Endothelial cell of umbilical vein (primary cell): Measurements from ENCODE around the gene FGR. TPM values are rescaled to one million over a fixed set of nuclear protein-coding genes. Genes with fewer than 3 reads are reported as not detected.

Experiments
- BruUV-seq: library from RNA; stranded (reverse); fragments of 400-500 nt; replicated peaks from 2 replicates; lab custom pipeline; 2021; lab: Mats Ljungman, UMichigan
- CTCF ChIA-PET: fragments of 300-600, 350-600 bp; sonication (Branson Sonifier 250); formaldehyde crosslinking; loops from one replicate; lab custom pipeline; 2021; ENCODE audit warnings: antibody characterized with exemption, inconsistent platforms; lab: Charles Lee
- POLR2A ChIA-PET: fragments of 300-600, 350-600 bp; sonication (Branson Sonifier 250); formaldehyde crosslinking; loops from one replicate; lab custom pipeline; 2021; ENCODE audit warnings: antibody characterized with exemption, inconsistent platforms; lab: Charles Lee
- DNase-seq: peaks from one replicate; pipeline ENCODE4 v3.0.0-alpha.2; 2011; ENCODE audit warnings: low read depth, low spot score
- FAIRE-seq: peaks from 2 replicates; lab custom pipeline; 2011; peaks lifted over from hg19 to GRCh38; lab: Jason Lieb, UNC
- H2AFZ ChIP-seq: 2 replicates; pipeline ENCODE4 v1.6.0; 2012; ENCODE audit warnings: low read depth, low read length, control low read depth, inconsistent platforms
- H3K27ac ChIP-seq: 2 replicates; pipeline ENCODE4 v1.5.1; 2011; ENCODE audit warnings: low read depth, mild to moderate bottlenecking, control low read depth, low read length, moderate library complexity; ENCODE audit not compliant: insufficient read depth
- H3K27me3 ChIP-seq, 2 experiments: 2 replicates each; pipeline versions ENCODE4 v1.6.0 to v1.6.1; 2011; ENCODE audit warnings: low read length in 2 of 2, mixed read lengths in 1 of 2; ENCODE audit not compliant: control insufficient read depth in 2 of 2, insufficient read depth in 2 of 2
- H3K36me3 ChIP-seq, 2 experiments: 2 replicates in 1 of 2; 3 replicates in 1 of 2; pipeline ENCODE4 v1.5.1; 2011; ENCODE audit warnings: low read length in 2 of 2, mild to moderate bottlenecking in 1 of 2, moderate library complexity in 1 of 2; ENCODE audit not compliant: control insufficient read depth in 2 of 2, insufficient read depth in 2 of 2; ENCODE audit errors: extremely low read depth in 1 of 2
- H3K4me1 ChIP-seq: 3 replicates; pipeline ENCODE4 v1.5.1; 2011; ENCODE audit warnings: mild to moderate bottlenecking, low read length; ENCODE audit not compliant: control insufficient read depth, insufficient read depth; ENCODE audit errors: extremely low read depth
- H3K4me2 ChIP-seq: 2 replicates; pipeline ENCODE4 v1.6.1; 2011; ENCODE audit warnings: low read length, control low read depth, mixed read lengths; ENCODE audit not compliant: insufficient read depth
- H3K4me3 ChIP-seq, 3 experiments: fragments of 200-600 bp in 1 of 3; sonication (generic), shearing (Covaris generic) in 1 of 3; replicated peaks in 1 of 3; 2 replicates each; pipeline ENCODE4 v1.5.1; 2011 to 2016; ENCODE audit warnings: control low read depth in 3 of 3, low read length in 3 of 3, mild to moderate bottlenecking in 2 of 3, inconsistent platforms in 1 of 3, low read depth in 1 of 3, moderate library complexity in 1 of 3; ENCODE audit not compliant: insufficient read depth in 1 of 3
- H3K79me2 ChIP-seq: 2 replicates; pipeline ENCODE4 v1.6.0; 2012; ENCODE audit warnings: low read length, inconsistent platforms; ENCODE audit not compliant: control insufficient read depth, insufficient read depth
- H3K9ac ChIP-seq: replicated peaks from 2 replicates; pipeline ENCODE3; 2011; ENCODE audit warnings: low read length, control low read depth; ENCODE audit not compliant: insufficient read depth; ENCODE audit errors: extremely low read depth
- H3K9me1 ChIP-seq: replicated peaks from 3 replicates; pipeline ENCODE4 v1.6.0; 2011; ENCODE audit warnings: mild to moderate bottlenecking, low read length; ENCODE audit not compliant: control insufficient read depth, insufficient read depth; ENCODE audit errors: extremely low read depth
- H3K9me3 ChIP-seq: replicated peaks from 2 replicates; pipeline ENCODE4 v1.5.1; 2012; ENCODE audit warnings: low read length, inconsistent platforms; ENCODE audit not compliant: control insufficient read depth, insufficient read depth
- H4K20me1 ChIP-seq: replicated peaks from 2 replicates; pipeline ENCODE3; 2011; ENCODE audit warnings: mild to moderate bottlenecking, low read length; ENCODE audit not compliant: control insufficient read depth, insufficient read depth; ENCODE audit errors: extremely low read depth
- EZH2 ChIP-seq: IDR thresholded peaks from 2 replicates; pipeline ENCODE4 v1.6.1; 2012; ENCODE audit warnings: borderline replicate concordance, low read depth, mild to moderate bottlenecking, moderate library complexity, low read length, inconsistent platforms; ENCODE audit not compliant: severe bottlenecking
- FOS ChIP-seq: IDR thresholded peaks from 2 replicates; pipeline ENCODE4 v1.6.1; 2011; ENCODE audit warnings: mild to moderate bottlenecking, low read length, moderate library complexity, borderline replicate concordance; ENCODE audit not compliant: insufficient read depth
- GATA2 ChIP-seq: IDR thresholded peaks from 2 replicates; pipeline ENCODE4 v1.7.0; 2011; ENCODE audit warnings: low read depth, mild to moderate bottlenecking, moderate library complexity, mixed read lengths, low read length; ENCODE audit not compliant: insufficient read length, insufficient read depth
- JUN ChIP-seq: IDR thresholded peaks from 2 replicates; pipeline ENCODE4 v1.6.1; 2011; ENCODE audit warnings: borderline replicate concordance, low read depth; ENCODE audit not compliant: insufficient read length, insufficient read depth
- MYC ChIP-seq: IDR thresholded peaks from one replicate; pipeline ENCODE4 v1.6.1; 2011; ENCODE audit warnings: mild to moderate bottlenecking, low read depth, low read length
- POLR2A ChIP-seq: IDR thresholded peaks from 2 replicates; pipeline ENCODE4 v1.6.1; 2012; ENCODE audit warnings: low read depth, mild to moderate bottlenecking, control low read depth, low read length
- POLR2AphosphoS5 ChIP-seq: IDR thresholded peaks from 2 replicates; pipeline ENCODE4 v1.6.1; 2012; ENCODE audit warnings: low read depth, mild to moderate bottlenecking, control low read depth, low read length, moderate library complexity; ENCODE audit not compliant: insufficient read depth
- dilution Hi-C: fragments of 300-500 bp; cut with MboI; formaldehyde crosslinking; loops from one replicate; pipeline ENCODE4 v1.15.0; 2019; ENCODE audit warnings: low sequenced_read_pairs; ENCODE audit not compliant: extremely low pct_ligation_motif_present
- intact Hi-C: fragments of 100-400 bp; cut with micrococcal nuclease; formaldehyde crosslinking; loops from one replicate; pipeline ENCODE4 v1.10.0; 2022
- polyA plus RNA-seq, 4 experiments: library from polyadenylated mRNA; depleted of rRNA in 3 of 4; stranded (reverse) in 3 of 4; unstranded in 1 of 4; fragments of >200 nt; gene quantifications; 2 replicates each; pipeline versions ENCODE4 v1.2.1 to v1.2.3, GENCODE V29; 2011 to 2012; ENCODE audit warnings: missing spikeins in 1 of 4
- total RNA-seq: library from RNA; stranded (reverse); gene quantifications from 2 replicates; pipeline ENCODE4 v1.2.3, GENCODE V29; 2021

FGR gene
- total and polyA plus RNA-seq, 2 donors (not counting 3 experiments of a cell fraction or from before 2014, with no cell fraction given) = 0.18 TPM; not detected in 1

- ChIA-PET CTCF (interaction anchor here (0.6 to 15.8 kb wide), 32 partner anchors 9 to 311 kb away, joined by 3 to 455 read pairs (median 4); partner anchors contain the start of gene MAP3K6), POLR2A (no interaction called here)
- Histone ChIP-seq H2AFZ (no peak overlapping the region), H3K9ac (no peak overlapping the region), H3K4me2 (no peak overlapping the region), H4K20me1 (no peaks in the 10 kb centered on the region), H3K27me3 (peaks cover 5 to 10% of the 10 kb centered on the region in 2 experiments), H3K9me3 (no peaks in the 10 kb centered on the region), H3K4me3 (no peak overlapping the region), H3K79me2 (no peaks in the 10 kb centered on the region), H3K4me1 (peaks cover 5% of the 10 kb centered on the region), H3K36me3 (no peaks in the 10 kb centered on the region), H3K9me1 (no peaks in the 10 kb centered on the region), H3K27ac (no peak overlapping the region)
- dilution Hi-C loops (no loop called here), intact Hi-C loops (no loop called here)
- TF ChIP-seq EZH2 (no peak), JUN (no peak), MYC (no peak), GATA2 (no peak), POLR2AphosphoS5 (no peak)
- no TSS peak for BruUV-seq
- FAIRE-seq = no peak
- DNase-seq = no peak
These were observed 27.7 kb downstream of the FGR start for GRCh38 chr1:27607239-27607804.

GRCh38 chr1:27606708-27607238 is 28.2 kb downstream of the FGR start:
- H3K4me3 ChIP-seq = no peak overlapping the region
- intact Hi-C loops (loop anchor here (1.0 kb wide), 7 partner anchors 50 to 310 kb away; partner anchors contain the start of gene GPR3), dilution Hi-C loops (no loop called here)
- no TSS peak for BruUV-seq
- peaks cover 8% of the 10 kb centered on the region for H3K4me1 ChIP-seq
- no peak for FAIRE-seq
- CTCF ChIA-PET = interaction anchor here (0.6 to 15.8 kb wide), 33 partner anchors 9 to 310 kb away, joined by 3 to 455 read pairs (median 4); partner anchors contain the start of gene MAP3K6
- no peaks in the 10 kb centered on the region for H4K20me1 ChIP-seq
- peak; percentile 9 for DNase-seq
- H3K9ac ChIP-seq = no peak overlapping the region
- H3K27ac ChIP-seq = no peak overlapping the region
- POLR2A ChIA-PET = no interaction called here
- peaks cover 2% of the 10 kb centered on the region for H3K79me2 ChIP-seq
- H3K9me1 ChIP-seq = no peaks in the 10 kb centered on the region
- H3K4me2 ChIP-seq = no peak overlapping the region
- H3K27me3 ChIP-seq = peaks cover 5 to 10% of the 10 kb centered on the region in 2 experiments
- no peak overlapping the region for H2AFZ ChIP-seq
- no peaks in the 10 kb centered on the region for H3K36me3 ChIP-seq
- no peaks in the 10 kb centered on the region for H3K9me3 ChIP-seq
- TF ChIP-seq MYC (no peak), JUN (peak; percentile 25), FOS (peak; percentile 51), POLR2A (no peak)
